Activated T-helper 17 cell treated with anti-CD3 and anti-CD28 coated beads, Interleukin-2, amount 50 U/mL, for 72 hours (primary cell): ENCODE results near the gene ZNF365. TPM values are rescaled to one million over a fixed set of nuclear protein-coding genes. Genes with fewer than 3 reads are reported as not detected.

ENCODE experiments used
- total RNA-seq, 2 donors: library from RNA; stranded (reverse); gene quantifications; one replicate each; pipeline ENCODE4 v1.2.3, GENCODE V29; 2022

Gene ZNF365
- total RNA-seq, 2 donors from 2014 or later = 0.15 to 0.19 TPM

Other genes starting within 250 kb of the ZNF365 start
- 1 to 10 TPM; 5.6 to 6.1 TPM for gene RTKN2, start 105.5 kb upstream of the ZNF365 start, total RNA-seq